ENCODE results near the gene FRMPD4. TPM values are rescaled to one million over a fixed set of nuclear protein-coding genes. Genes with fewer than 3 reads are reported as not detected.

The FRMPD4 gene
- total RNA-seq, 1 experiment from 2014 or later = 0.24 TPM

DNA sequence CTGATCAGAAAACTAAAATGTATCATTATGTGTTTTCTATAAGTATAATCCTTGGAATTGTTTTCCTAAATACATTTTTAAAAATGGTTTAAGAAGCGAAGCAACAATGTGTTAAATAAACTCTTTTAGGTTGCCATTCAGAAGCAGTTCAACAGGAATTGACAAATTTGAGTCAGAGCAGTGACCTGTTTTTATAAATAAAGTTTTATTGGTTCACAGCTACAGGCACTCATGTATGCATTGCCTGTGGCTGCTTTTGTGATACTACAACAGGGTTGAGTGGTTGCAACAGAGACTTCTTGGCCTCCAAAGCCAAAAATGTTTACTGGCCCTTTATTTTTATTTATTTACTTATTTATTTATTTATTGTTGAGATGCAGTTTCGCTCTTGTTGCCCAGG is 99.5 kb downstream of the FRMPD4 start:
- no peak overlapping the region for H3K4me2 ChIP-seq (ENCODE audit: insufficient read depth, insufficient read length, low read length)
- no CpG with 5 or more reads among the region's 2 CpGs for WGBS (ENCODE audit: extremely low coverage, insufficient read length, low lambda C conversion rate)
- no peak overlapping the region for H2BK5ac ChIP-seq (ENCODE audit: insufficient read length, low read length)
- H2AK5ac ChIP-seq (ENCODE audit: insufficient read length, low read length) = no peak overlapping the region
- TF ChIP-seq, protein P1, sequence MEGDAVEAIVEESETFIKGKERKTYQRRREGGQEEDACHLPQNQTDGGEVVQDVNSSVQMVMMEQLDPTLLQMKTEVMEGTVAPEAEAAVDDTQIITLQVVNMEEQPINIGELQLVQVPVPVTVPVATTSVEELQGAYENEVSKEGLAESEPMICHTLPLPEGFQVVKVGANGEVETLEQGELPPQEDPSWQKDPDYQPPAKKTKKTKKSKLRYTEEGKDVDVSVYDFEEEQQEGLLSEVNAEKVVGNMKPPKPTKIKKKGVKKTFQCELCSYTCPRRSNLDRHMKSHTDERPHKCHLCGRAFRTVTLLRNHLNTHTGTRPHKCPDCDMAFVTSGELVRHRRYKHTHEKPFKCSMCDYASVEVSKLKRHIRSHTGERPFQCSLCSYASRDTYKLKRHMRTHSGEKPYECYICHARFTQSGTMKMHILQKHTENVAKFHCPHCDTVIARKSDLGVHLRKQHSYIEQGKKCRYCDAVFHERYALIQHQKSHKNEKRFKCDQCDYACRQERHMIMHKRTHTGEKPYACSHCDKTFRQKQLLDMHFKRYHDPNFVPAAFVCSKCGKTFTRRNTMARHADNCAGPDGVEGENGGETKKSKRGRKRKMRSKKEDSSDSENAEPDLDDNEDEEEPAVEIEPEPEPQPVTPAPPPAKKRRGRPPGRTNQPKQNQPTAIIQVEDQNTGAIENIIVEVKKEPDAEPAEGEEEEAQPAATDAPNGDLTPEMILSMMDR (conservative IDR thresholded peaks at IDR 0.05) = no peak
- H3K27me3 Mint-ChIP-seq (ENCODE audit: low read depth) = no peaks in the 10 kb centered on the region
- no peaks in the 10 kb centered on the region for H3K27me3 ChIP-seq (ENCODE audit: insufficient read depth, low read length)
- no peak overlapping the region for H2AFZ ChIP-seq (ENCODE audit: low read length)
- no peak overlapping the region for H3T11ph ChIP-seq (ENCODE audit: low read length)
- no peak overlapping the region for H2BK20ac ChIP-seq (ENCODE audit: low read depth, low read length, poor library complexity, severe bottlenecking)
- 0 out of 7 replicates have a peak, but pooled peaks cover 0 to 2% (median 0%) of the 10 kb centered on the region in 3 experiments for H3K36me3 Mint-ChIP-seq (ENCODE audit: insufficient read depth in 1 of 3, low read depth in 3 of 3)
- no peak overlapping the region for H2BK15ac ChIP-seq (ENCODE audit: low read depth, low read length)
- no peak for DNase-seq
- H3K4me1 Mint-ChIP-seq = no peaks in the 10 kb centered on the region
- no peaks in the 10 kb centered on the region for H3K9me3 ChIP-seq (ENCODE audit: control insufficient read depth, low read depth, low read length)
- no peak overlapping the region for H3K4ac ChIP-seq (ENCODE audit: low read depth, low read length)
- H2BK120ac ChIP-seq (ENCODE audit: low read depth, low read length, poor library complexity, severe bottlenecking) = no peak overlapping the region
- no peak overlapping the region for H3K27ac Mint-ChIP-seq
- H3K23ac ChIP-seq (ENCODE audit: insufficient read length, low read depth, low read length) = no peak overlapping the region
- H3K18ac ChIP-seq (ENCODE audit: insufficient read length, low read depth, low read length) = no peak overlapping the region
- no peak overlapping the region for H3K27ac ChIP-seq (ENCODE audit: insufficient read length, low read depth, low read length)
- H3K9ac ChIP-seq (ENCODE audit: extremely low read depth, insufficient read length, low read length) = no peak overlapping the region
- H4K20me1 ChIP-seq (ENCODE audit: control insufficient read depth, insufficient read depth, insufficient read length) = no peaks in the 10 kb centered on the region
- H4K5ac ChIP-seq (ENCODE audit: insufficient read length, low read depth, low read length) = no peak overlapping the region
- H3K79me1 ChIP-seq (ENCODE audit: insufficient read depth, low read depth, low read length, poor library complexity, severe bottlenecking) = no peaks in the 10 kb centered on the region
- H3K14ac ChIP-seq (ENCODE audit: insufficient read depth, low read length) = no peak overlapping the region
- H3K56ac ChIP-seq (ENCODE audit: insufficient read length, low read depth, low read length) = no peak overlapping the region
- H4K8ac ChIP-seq (replicated peaks; ENCODE audit: insufficient read length, low read depth, low read length) = no peak overlapping the region
- no peaks in the 10 kb centered on the region for H3K79me2 ChIP-seq (ENCODE audit: insufficient read depth, low read length)
- no peak overlapping the region for H3K4me3 Mint-ChIP-seq
- no peaks in the 10 kb centered on the region for H3K4me1 ChIP-seq (ENCODE audit: insufficient read depth, low read length)
- H2BK12ac ChIP-seq (ENCODE audit: insufficient read length, low read depth, low read length) = no peak overlapping the region
- H4K91ac ChIP-seq (ENCODE audit: insufficient read length, low read depth, low read length) = no peak overlapping the region
- peaks cover 58 to 62% of the 10 kb centered on the region in 2 experiments for H3K9me3 Mint-ChIP-seq
- no peaks in the 10 kb centered on the region for H3K23me2 ChIP-seq (ENCODE audit: insufficient read length, low read depth, low read length, poor library complexity, severe bottlenecking)

Measured in H9 (cell line).